Islet of Langerhans (tissue), 1 donor: ENCODE results near the gene MLST8.

Experiments used
- FAIRE-seq: peaks from one replicate; lab custom pipeline; 2011; peaks lifted over from hg19 to GRCh38; lab: Jason Lieb, UNC

Gene MLST8

DNA sequence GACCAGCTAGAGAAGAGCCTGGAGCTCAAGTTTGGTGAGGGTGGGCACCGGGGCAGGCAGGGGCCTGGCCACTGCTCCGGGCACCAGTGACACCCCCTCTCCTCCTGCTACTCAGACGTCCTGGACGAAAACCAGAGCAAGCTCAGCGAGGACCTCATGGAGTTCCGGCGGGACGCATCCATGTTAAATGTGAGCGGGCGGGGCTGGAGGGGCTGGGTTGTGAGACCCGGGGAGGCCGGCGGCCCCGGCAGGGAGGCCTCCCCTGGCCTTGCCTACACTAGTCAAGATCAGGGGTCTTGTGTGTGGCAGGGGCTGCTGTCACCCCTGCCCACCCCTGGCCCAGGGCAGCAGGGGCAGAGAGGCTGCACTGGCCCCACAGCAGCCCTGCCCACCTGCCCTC is 31.9 kb upstream of the MLST8 start:
- FAIRE-seq = no peak

- FAIRE-seq = no peak
Observed at GRCh38 chr16:2173916-2174315, 31.3 kb upstream of the MLST8 start.

- no peak for FAIRE-seq
Observed at GRCh38 chr16:2174396-2175131, 30.7 kb upstream of the MLST8 start.

GRCh38 chr16:2175454-2175853 is 29.8 kb upstream of the MLST8 start:
- no peak for FAIRE-seq

- FAIRE-seq = no peak
Observed at GRCh38 chr16:2176047-2176446, 29.2 kb upstream of the MLST8 start.

DNA sequence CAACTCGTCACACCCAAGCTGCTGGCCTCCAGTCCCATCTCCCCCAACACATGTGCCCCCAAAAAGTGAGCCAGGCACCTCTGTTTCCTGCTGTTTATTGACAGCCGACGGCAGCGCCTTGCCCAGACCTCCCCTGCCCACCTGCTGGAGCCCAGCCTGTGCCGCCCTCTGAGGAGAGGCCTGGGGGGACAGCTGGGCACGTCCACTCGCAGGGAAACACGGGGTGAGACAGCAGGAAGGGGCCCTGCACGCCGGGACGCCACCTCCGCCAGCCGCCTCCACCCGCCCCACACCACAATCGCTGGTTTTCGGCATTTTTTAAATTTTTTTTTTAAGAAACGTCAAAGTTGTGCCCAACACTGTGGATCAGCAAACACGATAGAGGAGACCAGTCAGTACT is 28.2 kb upstream of the MLST8 start:
- FAIRE-seq = no peak

DNA sequence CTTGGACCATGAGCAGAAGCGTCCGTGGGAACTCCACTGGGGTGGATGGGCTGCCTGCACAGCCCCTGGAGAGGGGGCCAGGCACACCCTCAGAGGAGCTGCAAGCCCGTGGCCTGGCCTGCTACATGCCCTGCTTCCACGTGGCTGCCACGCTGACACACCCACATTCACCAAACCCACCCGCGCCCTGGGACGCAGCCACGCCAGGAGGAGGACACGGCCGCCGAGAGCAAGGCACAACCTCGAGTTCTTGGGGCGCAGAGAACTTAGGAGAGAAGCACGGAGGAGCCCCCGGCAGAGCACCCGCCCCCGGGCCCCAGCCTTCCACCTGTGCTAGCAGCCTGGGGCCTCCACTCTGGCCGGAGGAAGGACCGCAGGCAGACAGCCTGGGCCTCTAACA is 27.7 kb upstream of the MLST8 start:
- no peak for FAIRE-seq

DNA sequence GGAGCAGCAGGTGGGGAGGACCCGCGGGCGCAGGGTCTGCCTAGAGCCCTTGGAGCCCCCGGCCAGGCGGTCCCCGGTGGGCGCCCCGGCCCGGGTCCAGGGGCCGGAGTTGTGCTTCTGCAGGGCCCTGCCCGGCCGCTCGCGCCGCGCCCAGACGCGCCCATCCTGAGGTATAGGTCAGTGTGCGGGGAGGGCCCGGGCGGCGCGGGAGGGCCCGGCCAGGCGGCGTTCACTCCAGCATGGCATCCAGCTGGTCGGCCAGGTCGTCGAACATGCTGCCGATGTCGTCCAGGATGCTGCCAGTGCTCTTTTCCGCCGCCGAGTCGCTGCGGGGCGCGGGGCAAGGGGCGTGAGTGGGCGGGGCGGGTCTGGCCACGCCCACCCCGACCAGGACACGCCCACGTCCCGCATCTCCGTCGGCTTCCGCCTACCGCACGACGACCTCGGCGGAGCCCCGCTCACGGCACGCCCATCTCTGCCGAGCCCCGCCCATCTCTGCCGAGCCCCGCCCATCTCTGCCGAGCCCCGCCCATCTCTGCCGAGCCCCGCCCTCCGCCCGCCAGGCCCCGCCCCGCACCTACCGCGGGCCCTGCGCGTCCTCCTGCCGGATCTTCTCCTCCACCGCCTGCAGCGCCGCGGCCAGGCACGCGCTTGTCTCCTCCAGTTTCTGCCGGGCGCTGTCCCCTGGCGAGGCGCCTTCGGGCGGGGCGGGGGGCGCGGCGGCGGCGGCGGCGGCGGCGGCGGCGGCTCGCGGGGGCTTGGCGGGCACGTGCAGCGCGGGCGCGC is 26.7 kb upstream of the MLST8 start:
- FAIRE-seq = no peak

- FAIRE-seq = no peak
Observed at GRCh38 chr16:2179107-2179501, 26.1 kb upstream of the MLST8 start.

DNA sequence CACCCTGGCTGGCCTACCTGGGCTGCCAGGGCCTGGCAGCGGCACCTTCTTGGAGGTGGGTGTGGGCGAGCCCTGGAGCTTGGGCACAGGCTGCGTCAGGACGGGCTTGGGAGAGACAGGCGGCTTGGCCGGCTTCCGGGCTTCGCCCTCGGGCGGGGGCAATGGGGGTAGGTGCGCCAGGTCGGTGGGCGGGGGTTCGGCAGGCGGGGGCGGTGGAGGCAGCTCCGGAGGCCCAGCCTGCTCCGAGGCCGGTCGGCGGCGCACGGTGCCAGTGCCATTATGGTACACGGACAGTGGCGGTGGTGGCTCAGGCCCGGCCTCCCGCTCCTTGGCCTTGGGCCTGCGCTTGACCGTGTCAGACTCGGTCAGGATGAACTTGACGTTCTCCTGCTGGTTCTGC is 25.7 kb upstream of the MLST8 start:
- FAIRE-seq = no peak

GRCh38 chr16:2180461-2180860 is 24.8 kb upstream of the MLST8 start:
- FAIRE-seq = no peak

- no peak for FAIRE-seq
Observed at GRCh38 chr16:2180962-2181923, 24.0 kb upstream of the MLST8 start.

DNA sequence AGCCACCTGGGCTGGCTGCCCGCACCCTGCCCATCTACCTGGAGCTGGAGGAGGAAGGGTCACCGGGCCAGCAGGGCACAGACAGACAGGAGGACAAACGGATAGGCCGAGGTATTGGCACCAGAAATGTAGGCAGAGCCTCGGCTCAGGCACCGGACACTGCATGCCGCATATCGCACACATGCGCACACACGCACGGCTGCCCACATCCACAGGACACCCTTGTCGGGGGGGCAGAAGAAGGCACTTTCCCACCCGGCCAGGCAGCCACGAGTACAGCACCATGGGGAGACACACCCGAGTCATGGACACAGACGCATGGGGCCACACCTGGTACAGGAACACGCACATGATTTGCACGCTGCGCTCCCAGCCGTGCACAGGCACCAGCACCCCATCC is 23.3 kb upstream of the MLST8 start:
- FAIRE-seq = no peak

GRCh38 chr16:2183671-2184070 is 21.6 kb upstream of the MLST8 start:
- FAIRE-seq = no peak

DNA sequence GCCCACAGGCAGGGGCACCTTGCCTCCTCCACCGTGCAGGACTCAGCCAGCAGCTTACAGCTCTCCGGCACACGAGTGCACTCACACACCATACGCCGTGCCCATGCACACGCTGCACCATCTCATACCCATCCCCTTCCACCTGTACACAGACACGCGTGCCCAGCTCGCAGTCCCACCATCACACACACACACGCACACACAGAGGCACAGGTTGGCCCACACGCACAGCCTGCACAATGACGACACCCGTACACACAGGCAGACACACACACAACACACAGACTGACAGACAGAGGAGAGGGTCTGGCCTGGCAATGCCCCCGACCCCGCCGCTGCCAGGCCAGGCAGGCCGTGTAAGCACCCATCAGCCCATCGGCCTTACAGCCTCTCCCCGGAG is 20.9 kb upstream of the MLST8 start:
- no peak for FAIRE-seq

- no peak for FAIRE-seq
Observed at GRCh38 chr16:2184962-2185361, 20.3 kb upstream of the MLST8 start.

- FAIRE-seq = no peak
Observed at GRCh38 chr16:2186064-2186463, 19.2 kb upstream of the MLST8 start.

- no peak for FAIRE-seq
Observed at GRCh38 chr16:2186505-2186904, 18.7 kb upstream of the MLST8 start.

DNA sequence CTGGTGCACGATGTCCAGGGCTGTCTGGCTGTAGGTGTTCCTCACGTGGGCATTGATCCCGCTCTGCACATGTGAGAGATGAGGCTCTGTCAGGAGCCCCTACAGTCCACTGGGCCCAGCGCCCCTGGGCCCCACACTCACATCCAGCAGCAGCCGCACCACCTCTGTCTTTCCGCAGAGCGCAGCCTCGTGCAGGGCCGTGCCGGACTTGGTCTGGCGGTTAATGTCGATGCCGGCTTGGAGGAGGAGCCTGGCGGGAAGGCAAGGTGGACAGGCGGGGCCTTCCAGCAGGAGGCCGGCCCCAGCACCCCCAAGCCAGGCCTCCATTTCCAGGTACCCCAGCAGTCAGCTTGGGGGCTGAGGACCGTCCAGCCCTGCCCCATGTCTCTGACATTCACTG is 18.0 kb upstream of the MLST8 start:
- no peak for FAIRE-seq

- no peak for FAIRE-seq
Observed at GRCh38 chr16:2188395-2188794, 16.9 kb upstream of the MLST8 start.

- no peak for FAIRE-seq
Observed at GRCh38 chr16:2189252-2189893, 15.9 kb upstream of the MLST8 start.

- no peak for FAIRE-seq
Observed at GRCh38 chr16:2190002-2190658, 15.1 kb upstream of the MLST8 start.
